HEK293 (cell line): ENCODE data around the gene TNIP1.

Experiments used
- AEBP2 ChIP-seq: fragments of 450-650 bp; formaldehyde crosslinking; IDR thresholded peaks from 2 replicates; pipeline ENCODE4 v1.5.1; 2016; ENCODE audit warnings: missing biosample characterization, missing genetic modification characterization, borderline replicate concordance
- HOXA7 ChIP-seq: sonication (generic); formaldehyde crosslinking; IDR thresholded peaks from 2 replicates; pipeline ENCODE4 v1.8.1; 2022; ENCODE audit warnings: missing genetic modification reagents, borderline replicate concordance
- KLF9 ChIP-seq: fragments of 450-650 bp; formaldehyde crosslinking; IDR thresholded peaks from 2 replicates; pipeline ENCODE4 v1.5.1; 2016; ENCODE audit warnings: missing biosample characterization, missing genetic modification characterization, low read depth
- MEIS1 ChIP-seq: sonication (generic); formaldehyde crosslinking; IDR thresholded peaks from 2 replicates; pipeline ENCODE4 v1.8.1; 2022; ENCODE audit warnings: missing genetic modification reagents, mild to moderate bottlenecking, borderline replicate concordance
- SETDB1 ChIP-seq: IDR thresholded peaks from one replicate; pipeline ENCODE4 v1.6.1; 2017; ENCODE audit warnings: mild to moderate bottlenecking, low read length, moderate library complexity, mixed read lengths; ENCODE audit not compliant: insufficient read length
- ZNF121 ChIP-seq: fragments of 450-650 bp; formaldehyde crosslinking; IDR thresholded peaks from 2 replicates; pipeline ENCODE4 v1.5.1; 2016; ENCODE audit warnings: missing biosample characterization, missing genetic modification characterization
- ZNF146 ChIP-seq: fragments of 450-650 bp; formaldehyde crosslinking; IDR thresholded peaks from 2 replicates; pipeline ENCODE4 v1.5.1; 2016; ENCODE audit warnings: missing biosample characterization, missing genetic modification characterization
- ZNF157 ChIP-seq: fragments of 450-650 bp; formaldehyde crosslinking; IDR thresholded peaks from 2 replicates; pipeline ENCODE4 v1.5.1; 2016; ENCODE audit warnings: missing biosample characterization, missing genetic modification characterization
- ZNF175 ChIP-seq: fragments of 450-650 bp; formaldehyde crosslinking; IDR thresholded peaks from 2 replicates; pipeline ENCODE4 v1.5.1; 2016; ENCODE audit warnings: missing biosample characterization, missing genetic modification characterization
- ZNF239 ChIP-seq: fragments of 450-650 bp; formaldehyde crosslinking; IDR thresholded peaks from 2 replicates; pipeline ENCODE4 v1.5.1; 2016; ENCODE audit warnings: missing biosample characterization, missing genetic modification characterization
- ZNF274 ChIP-seq, 2 experiments: fragments of 200-500 bp in 1 of 2; fragments of 450-650 bp in 1 of 2; sonication (Bioruptor generic) in 1 of 2; formaldehyde crosslinking in 1 of 2; IDR thresholded peaks; 2 replicates each; pipeline versions ENCODE4 v1.5.1 to v1.6.1; 2014 to 2016; ENCODE audit warnings: borderline replicate concordance in 1 of 2, inconsistent platforms in 1 of 2, low read length in 1 of 2, missing biosample characterization in 1 of 2, missing genetic modification characterization in 1 of 2
- ZNF350 ChIP-seq: fragments of 450-650 bp; formaldehyde crosslinking; IDR thresholded peaks from 2 replicates; pipeline ENCODE4 v1.5.0; 2017; ENCODE audit warnings: missing biosample characterization, mild to moderate bottlenecking, missing genetic modification characterization
- ZNF561 ChIP-seq: fragments of 450-650 bp; IDR thresholded peaks from 2 replicates; pipeline ENCODE4 v1.5.1; 2018; ENCODE audit warnings: missing biosample characterization, missing genetic modification characterization, borderline replicate concordance
- TF ChIP-seq, protein P1 (sequence below): fragments of 450-650 bp; formaldehyde crosslinking; IDR thresholded peaks from 2 replicates; pipeline ENCODE4 v1.5.1; 2016; ENCODE audit warnings: missing biosample characterization, missing genetic modification characterization

GRCh38 chr5:151075698-151076331, 5.0 kb downstream of the TNIP1 start:
- TF ChIP-seq, protein P1, sequence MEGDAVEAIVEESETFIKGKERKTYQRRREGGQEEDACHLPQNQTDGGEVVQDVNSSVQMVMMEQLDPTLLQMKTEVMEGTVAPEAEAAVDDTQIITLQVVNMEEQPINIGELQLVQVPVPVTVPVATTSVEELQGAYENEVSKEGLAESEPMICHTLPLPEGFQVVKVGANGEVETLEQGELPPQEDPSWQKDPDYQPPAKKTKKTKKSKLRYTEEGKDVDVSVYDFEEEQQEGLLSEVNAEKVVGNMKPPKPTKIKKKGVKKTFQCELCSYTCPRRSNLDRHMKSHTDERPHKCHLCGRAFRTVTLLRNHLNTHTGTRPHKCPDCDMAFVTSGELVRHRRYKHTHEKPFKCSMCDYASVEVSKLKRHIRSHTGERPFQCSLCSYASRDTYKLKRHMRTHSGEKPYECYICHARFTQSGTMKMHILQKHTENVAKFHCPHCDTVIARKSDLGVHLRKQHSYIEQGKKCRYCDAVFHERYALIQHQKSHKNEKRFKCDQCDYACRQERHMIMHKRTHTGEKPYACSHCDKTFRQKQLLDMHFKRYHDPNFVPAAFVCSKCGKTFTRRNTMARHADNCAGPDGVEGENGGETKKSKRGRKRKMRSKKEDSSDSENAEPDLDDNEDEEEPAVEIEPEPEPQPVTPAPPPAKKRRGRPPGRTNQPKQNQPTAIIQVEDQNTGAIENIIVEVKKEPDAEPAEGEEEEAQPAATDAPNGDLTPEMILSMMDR, result no peak
- no peak for TF ChIP-seq ZNF157 (tag by site-specific recombination)
- no peak for TF ChIP-seq AEBP2
- no peak for TF ChIP-seq ZNF561 (tag by site-specific recombination)
- TF ChIP-seq SETDB1, result no peak
- no peak for TF ChIP-seq ZNF146 (tag by site-specific recombination)
- no peak for TF ChIP-seq ZNF175 (tag by site-specific recombination)
- no peak for TF ChIP-seq HOXA7
- TF ChIP-seq ZNF274 (IDR thresholded peaks at IDR 0.05; ENCODE audit: low read length), result no peak
- no peak for TF ChIP-seq ZNF274 (tag by site-specific recombination; IDR thresholded peaks at IDR 0.05; ENCODE audit: borderline replicate concordance)
- no peak for TF ChIP-seq ZNF239 (tag by site-specific recombination)
- TF ChIP-seq ZNF121, result no peak
- TF ChIP-seq KLF9 (tag by site-specific recombination), result no peak
- TF ChIP-seq MEIS1, result no peak
- no peak for TF ChIP-seq ZNF350 (tag by site-specific recombination)
